Neural progenitor cell (in vitro differentiated cells): ENCODE results near the gene MACROD1. TPM values are rescaled to one million over a fixed set of nuclear protein-coding genes. Genes with fewer than 3 reads are reported as not detected.
A peak's percentile ranks its signal among the peaks of the same experiment; 100 is the strongest.

Experiments used
- DNase-seq: peaks from one replicate; pipeline ENCODE4 v3.0.0-alpha.2; 2016; ENCODE audit warnings: low spot score
- H2AFZ ChIP-seq: fragments of 200-600 bp; sonication (generic); replicated peaks from 2 replicates; pipeline ENCODE4 v1.6.1; 2016; ENCODE audit warnings: antibody characterized with exemption
- H3F3A ChIP-seq: fragments of 200-600 bp; sonication (generic); 2 replicates; pipeline ENCODE4 v1.6.1; 2016; ENCODE audit warnings: antibody characterized with exemption, low read depth
- H3K27ac ChIP-seq: fragments of 200-600 bp; sonication (generic); 2 replicates; pipeline ENCODE4 v1.5.1; 2016; ENCODE audit warnings: mild to moderate bottlenecking
- H3K27me3 ChIP-seq: fragments of 200-600 bp; sonication (generic); 2 replicates; pipeline ENCODE4 v1.6.1; 2016; ENCODE audit warnings: mild to moderate bottlenecking, moderate library complexity
- H3K36me3 ChIP-seq: fragments of 200-600 bp; sonication (generic); 2 replicates; pipeline ENCODE4 v1.5.1; 2016
- H3K4me1 ChIP-seq: fragments of 200-600 bp; sonication (generic); 2 replicates; pipeline ENCODE4 v1.6.1; 2016; ENCODE audit warnings: mixed run types
- H3K4me2 ChIP-seq: fragments of 200-600 bp; sonication (generic); 2 replicates; pipeline ENCODE4 v1.6.1; 2016
- H3K4me3 ChIP-seq: fragments of 200-600 bp; sonication (generic); 2 replicates; pipeline ENCODE4 v1.5.1; 2016
- H3K79me2 ChIP-seq: fragments of 200-600 bp; sonication (generic); 2 replicates; pipeline ENCODE4 v1.6.1; 2016; ENCODE audit warnings: low read depth
- H3K9ac ChIP-seq: fragments of 200-600 bp; sonication (generic); 2 replicates; pipeline ENCODE4 v1.6.1; 2016
- H3K9me3 ChIP-seq: fragments of 200-600 bp; sonication (generic); 2 replicates; pipeline ENCODE4 v1.5.1; 2016; ENCODE audit warnings: low read depth
- H4K20me1 ChIP-seq: fragments of 200-600 bp; sonication (generic); 2 replicates; pipeline ENCODE4 v1.6.1; 2016; ENCODE audit warnings: low read depth
- H3K27ac Mint-ChIP-seq: 3 replicates; pipeline ENCODE4 v1.8.0; 2021; ENCODE audit warnings: mixed read lengths
- H3K27me3 Mint-ChIP-seq: 2 replicates; pipeline ENCODE4 v1.8.0; 2022; ENCODE audit warnings: low read depth, mild to moderate bottlenecking, inconsistent platforms, moderate library complexity, mixed read lengths; ENCODE audit not compliant: insufficient read depth
- H3K36me3 Mint-ChIP-seq: 3 replicates; pipeline ENCODE4 v1.8.0; 2021; ENCODE audit warnings: mixed read lengths
- H3K4me1 Mint-ChIP-seq: 3 replicates; pipeline ENCODE4 v1.8.0; 2021; ENCODE audit warnings: mixed read lengths
- H3K4me3 Mint-ChIP-seq: 3 replicates; pipeline ENCODE4 v1.8.0; 2021; ENCODE audit warnings: mild to moderate bottlenecking, moderate library complexity, mixed read lengths
- H3K9me3 Mint-ChIP-seq: 3 replicates; pipeline ENCODE4 v1.8.0; 2020; ENCODE audit warnings: mixed read lengths
- CTCF ChIP-seq: fragments of 200-600 bp; sonication (generic); IDR thresholded peaks from 2 replicates; pipeline ENCODE4 v1.5.1; 2017; ENCODE audit warnings: antibody characterized with exemption, mild to moderate bottlenecking
- EZH2 ChIP-seq: fragments of 200-600 bp; sonication (generic); IDR thresholded peaks from 2 replicates; pipeline ENCODE4 v1.6.1; 2017; ENCODE audit warnings: antibody characterized with exemption, mild to moderate bottlenecking, moderate library complexity
- EZH2phosphoT487 ChIP-seq: fragments of 200-600 bp; sonication (generic); IDR thresholded peaks from 2 replicates; pipeline ENCODE4 v1.6.1; 2017; ENCODE audit warnings: antibody characterized with exemption
- total RNA-seq: library from RNA; depleted of rRNA; stranded (reverse); fragments of >200 nt; gene quantifications from 2 replicates; pipeline ENCODE4 v1.2.3, GENCODE V29; 2015; ENCODE audit warnings: low replicate concordance

Gene MACROD1
- total RNA-seq, 1 donor from 2014 or later = 11.9 TPM

GRCh38 chr11:64093233-64094039 lies 72.5 kb downstream of the MACROD1 start:
- Mint-ChIP-seq H3K4me1 (peaks cover 70% of the 10 kb centered on the region), H3K27me3 (peaks cover 26% of the 10 kb centered on the region), H3K4me3 (peak overlapping the region; percentile 35), H3K27ac (no peak overlapping the region), H3K36me3 (no peaks in the 10 kb centered on the region), H3K9me3 (peaks cover 2% of the 10 kb centered on the region)
- Histone ChIP-seq H3K4me3 (no peak overlapping the region), H3K4me1 (peaks cover 68% of the 10 kb centered on the region), H3K27me3 (peaks cover 4% of the 10 kb centered on the region), H3K9ac (no peak overlapping the region), H2AFZ (no peak overlapping the region), H3K79me2 (no peaks in the 10 kb centered on the region), H3K9me3 (no peaks in the 10 kb centered on the region), H4K20me1 (peaks cover 36% of the 10 kb centered on the region), H3K4me2 (peak overlapping the region; percentile 23), H3K36me3 (no peaks in the 10 kb centered on the region), H3K27ac (no peak overlapping the region), H3F3A (peaks cover 39% of the 10 kb centered on the region)
- no peak for DNase-seq
- TF ChIP-seq CTCF (no peak), EZH2 (no peak), EZH2phosphoT487 (no peak)

GRCh38 chr11:64092761-64093136 lies 73.2 kb downstream of the MACROD1 start:
- Histone ChIP-seq H3K27me3 (no peaks in the 10 kb centered on the region), H3K79me2 (no peaks in the 10 kb centered on the region), H3K27ac (no peak overlapping the region), H3K4me1 (peaks cover 69% of the 10 kb centered on the region), H3K4me2 (peak overlapping the region; percentile 23), H3K4me3 (no peak overlapping the region), H4K20me1 (peaks cover 36% of the 10 kb centered on the region), H3K9ac (no peak overlapping the region), H3F3A (peaks cover 39% of the 10 kb centered on the region), H3K36me3 (no peaks in the 10 kb centered on the region), H3K9me3 (no peaks in the 10 kb centered on the region), H2AFZ (no peak overlapping the region)
- Mint-ChIP-seq H3K4me1 (peaks cover 65% of the 10 kb centered on the region), H3K27ac (no peak overlapping the region), H3K36me3 (no peaks in the 10 kb centered on the region), H3K4me3 (peak overlapping the region; percentile 35), H3K9me3 (peaks cover 2% of the 10 kb centered on the region), H3K27me3 (peaks cover 24% of the 10 kb centered on the region)
- peak; percentile 51 for DNase-seq
- no peak for TF ChIP-seq EZH2
- no peak for TF ChIP-seq CTCF
- TF ChIP-seq EZH2phosphoT487 = no peak

GRCh38 chr11:64092111-64092760 lies 73.7 kb downstream of the MACROD1 start:
- H3K4me1 ChIP-seq = peaks cover 69% of the 10 kb centered on the region
- peaks cover 39% of the 10 kb centered on the region for H3F3A ChIP-seq
- H3K9me3 ChIP-seq = no peaks in the 10 kb centered on the region
- H4K20me1 ChIP-seq = peaks cover 36% of the 10 kb centered on the region
- Mint-ChIP-seq H3K4me1 (peaks cover 67% of the 10 kb centered on the region), H3K27ac (no peak overlapping the region), H3K9me3 (peaks cover 2% of the 10 kb centered on the region), H3K4me3 (peak overlapping the region; percentile 47), H3K36me3 (no peaks in the 10 kb centered on the region), H3K27me3 (peaks cover 26% of the 10 kb centered on the region)
- H3K27me3 ChIP-seq = no peaks in the 10 kb centered on the region
- DNase-seq = no peak
- no peak overlapping the region for H3K27ac ChIP-seq
- H3K36me3 ChIP-seq = no peaks in the 10 kb centered on the region
- H3K79me2 ChIP-seq = no peaks in the 10 kb centered on the region
- no peak overlapping the region for H2AFZ ChIP-seq
- no peak overlapping the region for H3K9ac ChIP-seq
- H3K4me3 ChIP-seq = no peak overlapping the region
- TF ChIP-seq CTCF = no peak
- no peak for TF ChIP-seq EZH2phosphoT487
- peak overlapping the region; percentile 23 for H3K4me2 ChIP-seq
